Thyroid gland (tissue), 4 donors: Measurements from ENCODE around the gene SLC8A1. TPM values are rescaled to one million over a fixed set of nuclear protein-coding genes. Genes with fewer than 3 reads are reported as not detected.

Experiments used
- DNase-seq, 2 donors: peaks; one replicate each; pipeline ENCODE4 v3.0.0-alpha.2; 2019
- H3K27ac ChIP-seq, 3 donors: fragments of 200-600 bp; sonication (generic); 1 replicate in 2 of 3; 2 replicates in 1 of 3; pipeline ENCODE4 v1.5.1; 2016 to 2019; ENCODE audit warnings: mild to moderate bottlenecking in 1 of 3, moderate library complexity in 1 of 3
- H3K27me3 ChIP-seq: fragments of 200-600 bp; sonication (generic); one replicate; pipeline ENCODE4 v1.5.1; 2019
- H3K36me3 ChIP-seq, 2 donors: fragments of 200-600 bp; sonication (generic); one replicate each; pipeline ENCODE4 v1.5.1; 2016 to 2019
- H3K4me1 ChIP-seq, 2 donors: fragments of 200-600 bp; sonication (generic); one replicate each; pipeline ENCODE4 v1.5.1; 2017 to 2019
- H3K4me3 ChIP-seq, 3 donors: fragments of 200-600 bp; sonication (generic); replicated peaks in 1 of 3; 1 replicate in 2 of 3; 2 replicates in 1 of 3; pipeline ENCODE4 v1.5.1; 2016; ENCODE audit warnings: mild to moderate bottlenecking in 1 of 3
- H3K9me3 ChIP-seq: fragments of 200-600 bp; sonication (generic); one replicate; pipeline ENCODE4 v1.5.1; 2017
- POLR2A ChIP-seq, 2 donors: fragments of 450-650 bp; IDR thresholded peaks; one replicate each; pipeline ENCODE4 v1.6.1; 2017; ENCODE audit warnings: antibody characterized with exemption in 2 of 2, mild to moderate bottlenecking in 2 of 2, moderate library complexity in 1 of 2
- WGBS, 2 donors: methylation state at CpG; one replicate each; pipeline ENCODE4 v1.1.5; 2017; 5-methylcytosine and 5-hydroxymethylcytosine counted together
- intact Hi-C: fragments of 100-400 bp; cut with DNase I; formaldehyde crosslinking; loops from one replicate; pipeline ENCODE4 v1.15.1; 2023
- total RNA-seq, 4 donors: library from RNA; depleted of rRNA; stranded (reverse); fragments of >200 nt; gene quantifications; one replicate each; pipeline ENCODE4 v1.2.3, GENCODE V29; 2016
- TF ChIP-seq, protein P1 (sequence below), 6 experiments: fragments of 200-600 bp in 3 of 6; fragments of 450-650 bp in 3 of 6; sonication (generic) in 3 of 6; IDR thresholded peaks; one replicate each; pipeline ENCODE4 v1.5.1; 2016 to 2019; ENCODE audit warnings: antibody characterized with exemption in 6 of 6, mild to moderate bottlenecking in 2 of 6, inconsistent platforms in 1 of 6, moderate library complexity in 1 of 6

The SLC8A1 gene
- total RNA-seq, 4 donors from 2014 or later = 2.0 to 5.1 (median 4.4) TPM

DNA sequence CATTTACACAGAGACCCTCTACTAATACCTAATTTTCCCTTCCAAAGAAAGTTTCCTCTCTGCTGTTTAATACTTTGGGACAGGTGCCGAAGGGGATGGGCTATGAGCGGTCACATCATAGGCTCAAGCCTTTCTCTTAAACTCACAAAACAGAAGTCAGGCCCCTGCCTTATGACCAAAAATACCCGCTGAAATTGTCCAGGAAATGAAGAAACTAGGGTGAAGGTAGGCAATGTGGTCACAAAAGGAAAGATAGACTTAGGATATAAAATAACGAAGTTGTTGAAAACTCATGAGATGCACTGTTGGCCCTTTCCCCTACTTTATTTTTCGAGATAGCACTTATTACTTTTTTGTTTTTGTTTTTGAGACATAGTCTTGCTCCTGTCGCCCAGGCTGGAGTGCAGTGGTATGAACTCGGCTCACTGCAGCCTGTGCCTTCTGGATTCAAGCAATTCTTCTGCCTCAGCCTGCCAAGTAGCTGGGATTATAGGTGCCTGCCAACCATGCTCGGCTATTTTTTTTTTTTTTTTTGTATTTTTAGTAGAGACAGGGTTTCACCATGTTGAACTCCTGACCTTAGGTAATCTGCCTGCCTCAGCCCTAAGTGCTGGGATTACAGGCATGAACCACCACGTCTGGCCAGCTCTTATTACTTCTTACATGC is 16.3 kb downstream of the SLC8A1 start:
- no peak for TF ChIP-seq POLR2A (IDR thresholded peaks at IDR 0.05)
- TF ChIP-seq, protein P1, sequence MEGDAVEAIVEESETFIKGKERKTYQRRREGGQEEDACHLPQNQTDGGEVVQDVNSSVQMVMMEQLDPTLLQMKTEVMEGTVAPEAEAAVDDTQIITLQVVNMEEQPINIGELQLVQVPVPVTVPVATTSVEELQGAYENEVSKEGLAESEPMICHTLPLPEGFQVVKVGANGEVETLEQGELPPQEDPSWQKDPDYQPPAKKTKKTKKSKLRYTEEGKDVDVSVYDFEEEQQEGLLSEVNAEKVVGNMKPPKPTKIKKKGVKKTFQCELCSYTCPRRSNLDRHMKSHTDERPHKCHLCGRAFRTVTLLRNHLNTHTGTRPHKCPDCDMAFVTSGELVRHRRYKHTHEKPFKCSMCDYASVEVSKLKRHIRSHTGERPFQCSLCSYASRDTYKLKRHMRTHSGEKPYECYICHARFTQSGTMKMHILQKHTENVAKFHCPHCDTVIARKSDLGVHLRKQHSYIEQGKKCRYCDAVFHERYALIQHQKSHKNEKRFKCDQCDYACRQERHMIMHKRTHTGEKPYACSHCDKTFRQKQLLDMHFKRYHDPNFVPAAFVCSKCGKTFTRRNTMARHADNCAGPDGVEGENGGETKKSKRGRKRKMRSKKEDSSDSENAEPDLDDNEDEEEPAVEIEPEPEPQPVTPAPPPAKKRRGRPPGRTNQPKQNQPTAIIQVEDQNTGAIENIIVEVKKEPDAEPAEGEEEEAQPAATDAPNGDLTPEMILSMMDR (IDR thresholded peaks at IDR 0.05) = no peak
- H3K27ac ChIP-seq = no peak overlapping the region
- no peaks in the 10 kb centered on the region for H3K36me3 ChIP-seq
- H3K4me1 ChIP-seq = no peaks in the 10 kb centered on the region
- no peak for DNase-seq
- no peak overlapping the region for H3K4me3 ChIP-seq
- H3K9me3 ChIP-seq = no peaks in the 10 kb centered on the region
- WGBS, 2 donors = 69 to 77% methylated on average over 9 of the region's 9 CpGs
- intact Hi-C loops = no loop called here
- H3K27me3 ChIP-seq = no peaks in the 10 kb centered on the region

DNA sequence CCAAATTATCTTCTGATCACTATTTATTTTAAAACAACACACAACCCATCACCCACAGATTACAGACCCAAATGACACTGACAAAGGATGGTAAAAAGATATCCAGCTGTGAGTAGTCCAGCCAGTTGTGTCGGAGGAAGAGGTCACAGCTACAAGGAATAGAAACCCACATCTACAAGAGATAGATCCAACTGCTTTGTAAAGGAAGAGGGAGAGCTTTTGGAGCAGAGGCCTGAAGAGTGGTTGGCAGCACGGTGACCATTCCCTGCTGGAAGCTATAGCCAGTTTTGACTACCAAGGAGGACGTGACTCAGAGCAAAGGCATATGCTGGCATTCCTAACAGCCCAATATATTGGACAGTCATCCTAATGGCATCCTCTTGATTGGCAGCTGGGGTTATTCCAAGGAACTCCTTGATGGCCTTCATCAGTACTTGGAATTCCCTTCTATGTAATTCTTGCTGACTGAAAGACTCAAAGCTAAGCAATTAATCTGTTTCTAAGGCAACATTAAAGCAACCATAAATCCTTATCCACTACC is 17.1 kb downstream of the SLC8A1 start:
- H3K36me3 ChIP-seq = no peaks in the 10 kb centered on the region
- no peaks in the 10 kb centered on the region for H3K4me1 ChIP-seq
- no peaks in the 10 kb centered on the region for H3K9me3 ChIP-seq
- no peaks in the 10 kb centered on the region for H3K27me3 ChIP-seq
- H3K4me3 ChIP-seq = no peak overlapping the region
- TF ChIP-seq POLR2A (IDR thresholded peaks at IDR 0.05) = no peak
- TF ChIP-seq, protein P1 (IDR thresholded peaks at IDR 0.05) = no peak
- intact Hi-C loops = no loop called here
- no peak for DNase-seq
- no peak overlapping the region for H3K27ac ChIP-seq
- 67 to 90% methylated on average over 3 of the region's 3 CpGs for WGBS, 2 donors

DNA sequence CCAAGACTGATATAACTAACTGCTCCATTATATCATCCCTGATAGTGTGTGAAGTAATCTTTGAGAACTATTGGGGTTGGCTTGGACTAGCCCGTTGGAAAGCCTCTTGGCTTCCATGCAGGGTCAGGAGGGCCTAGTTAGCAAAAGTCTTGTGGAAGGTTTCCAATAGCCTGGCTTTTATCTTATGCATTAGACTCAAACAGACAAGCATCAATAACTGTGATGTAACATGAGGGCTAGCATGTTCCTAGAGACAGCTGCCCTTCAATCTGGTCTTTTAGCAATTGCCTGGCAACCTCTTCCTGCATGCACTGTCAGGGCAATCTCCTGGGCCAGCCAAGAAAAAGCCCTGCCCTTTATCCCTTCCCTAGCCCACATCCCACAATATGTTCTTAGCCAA is 18.2 kb downstream of the SLC8A1 start:
- no peak for DNase-seq
- no peaks in the 10 kb centered on the region for H3K27me3 ChIP-seq
- no peaks in the 10 kb centered on the region for H3K4me1 ChIP-seq
- no peak overlapping the region for H3K4me3 ChIP-seq
- no peaks in the 10 kb centered on the region for H3K9me3 ChIP-seq
- no peaks in the 10 kb centered on the region for H3K36me3 ChIP-seq
- no peak overlapping the region for H3K27ac ChIP-seq
- 60 to 67% methylated on average over 1 of the region's 1 CpG for WGBS, 2 donors
- no peak for TF ChIP-seq POLR2A (IDR thresholded peaks at IDR 0.05)
- TF ChIP-seq, protein P1 (IDR thresholded peaks at IDR 0.05) = no peak
- intact Hi-C loops = no loop called here

DNA sequence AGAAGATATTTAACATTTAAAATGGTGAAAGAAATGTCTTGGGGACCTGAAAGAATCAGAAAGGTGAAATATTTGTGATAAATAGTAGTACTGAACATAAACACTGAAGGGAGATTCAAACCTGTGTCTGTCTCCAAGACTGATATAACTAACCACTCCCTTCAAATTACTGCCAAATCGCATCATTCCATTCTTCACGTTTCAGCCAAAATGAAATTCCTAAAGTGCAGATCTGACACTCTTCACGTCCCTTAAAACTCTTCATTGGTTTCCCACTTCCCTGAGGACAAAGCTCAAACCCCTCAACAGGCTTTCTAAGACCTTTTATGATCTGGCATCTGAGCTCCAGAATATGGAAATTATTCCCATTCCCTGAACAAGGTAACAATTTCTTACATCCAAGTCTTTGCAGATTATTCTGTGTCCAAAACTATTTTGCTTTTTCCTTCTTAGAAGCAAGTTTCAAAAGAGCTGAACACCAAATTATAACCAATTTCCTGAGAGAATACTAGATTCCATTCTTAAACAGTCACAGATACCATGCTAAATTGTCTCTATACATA is 18.9 kb downstream of the SLC8A1 start:
- no peaks in the 10 kb centered on the region for H3K36me3 ChIP-seq
- no peaks in the 10 kb centered on the region for H3K9me3 ChIP-seq
- no peak overlapping the region for H3K4me3 ChIP-seq
- 67 to 76% methylated on average over 3 of the region's 3 CpGs for WGBS, 2 donors
- intact Hi-C loops = no loop called here
- DNase-seq = no peak
- H3K27ac ChIP-seq = no peak overlapping the region
- TF ChIP-seq POLR2A (IDR thresholded peaks at IDR 0.05) = no peak
- TF ChIP-seq, protein P1 (IDR thresholded peaks at IDR 0.05) = no peak
- H3K4me1 ChIP-seq = no peaks in the 10 kb centered on the region
- H3K27me3 ChIP-seq = no peaks in the 10 kb centered on the region

DNA sequence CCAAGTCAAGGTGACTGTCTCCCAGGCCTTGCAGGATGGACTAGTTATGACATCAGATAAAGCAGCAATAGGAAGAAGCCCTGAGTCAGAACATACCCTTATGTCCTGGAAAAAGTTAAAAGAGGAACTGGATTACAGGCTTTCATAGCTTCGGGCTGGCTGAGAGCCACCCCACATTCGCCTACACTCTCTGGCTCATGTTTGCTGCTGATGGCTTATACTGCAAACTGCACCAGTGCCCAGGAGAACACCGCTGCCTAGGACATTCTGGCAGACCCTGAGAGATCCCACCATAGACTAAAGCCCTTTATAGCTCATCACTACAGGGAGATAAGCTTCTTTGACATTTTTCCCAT is 20.3 kb downstream of the SLC8A1 start:
- Histone ChIP-seq H3K9me3 (no peaks in the 10 kb centered on the region), H3K27me3 (no peaks in the 10 kb centered on the region), H3K36me3 (no peaks in the 10 kb centered on the region), H3K4me1 (no peaks in the 10 kb centered on the region), H3K4me3 (no peak overlapping the region), H3K27ac (no peak overlapping the region)
- no peak for TF ChIP-seq POLR2A (IDR thresholded peaks at IDR 0.05)
- TF ChIP-seq, protein P1 (IDR thresholded peaks at IDR 0.05) = no peak
- 70 to 79% methylated on average over 3 of the region's 3 CpGs for WGBS, 2 donors
- DNase-seq = no peak
- intact Hi-C loops = no loop called here
